Liver (tissue), 9 donors: Measurements from ENCODE around the gene IKZF1. TPM values are rescaled to one million over a fixed set of nuclear protein-coding genes. Genes with fewer than 3 reads are reported as not detected.

Experiments used
- DNase-seq: peaks from one replicate; pipeline ENCODE4 v3.0.0-alpha.2; 2017; ENCODE audit warnings: low spot score
- H3K27ac ChIP-seq, 2 donors: one replicate each; pipeline ENCODE4 v1.7.0; 2013; ENCODE audit warnings: inconsistent platforms in 2 of 2, low read length in 2 of 2, control low read depth in 1 of 2, low read depth in 1 of 2, mild to moderate bottlenecking in 1 of 2
- H3K27me3 ChIP-seq, 4 donors: one replicate each; pipeline versions ENCODE4 v1.6.1 to v1.7.0; 2013; ENCODE audit warnings: low read length in 3 of 4, inconsistent platforms in 1 of 4, mild to moderate bottlenecking in 1 of 4, moderate library complexity in 1 of 4; ENCODE audit not compliant: control insufficient read depth in 4 of 4, insufficient read depth in 4 of 4
- H3K36me3 ChIP-seq, 4 donors: one replicate each; pipeline versions ENCODE4 v1.6.1 to v1.7.0; 2013; ENCODE audit warnings: low read length in 3 of 4, mild to moderate bottlenecking in 3 of 4, low read depth in 1 of 4, moderate library complexity in 1 of 4; ENCODE audit not compliant: control insufficient read depth in 4 of 4, insufficient read depth in 3 of 4
- H3K4me1 ChIP-seq, 4 donors: one replicate each; pipeline versions ENCODE4 v1.6.1 to v1.7.0; 2013; ENCODE audit warnings: low read length in 3 of 4, mild to moderate bottlenecking in 3 of 4, moderate library complexity in 1 of 4; ENCODE audit not compliant: control insufficient read depth in 4 of 4, insufficient read depth in 4 of 4
- H3K4me3 ChIP-seq, 3 donors: one replicate each; pipeline versions ENCODE4 v1.6.1 to v1.7.0; 2013; ENCODE audit warnings: low read length in 3 of 3, control low read depth in 1 of 3, low read depth in 1 of 3, mild to moderate bottlenecking in 1 of 3
- H3K9ac ChIP-seq, 2 donors: one replicate each; pipeline ENCODE4 v1.7.0; 2013; ENCODE audit warnings: low read length in 2 of 2, mild to moderate bottlenecking in 2 of 2, moderate library complexity in 2 of 2, control low read depth in 1 of 2, low read depth in 1 of 2
- H3K9me3 ChIP-seq, 4 donors: one replicate each; pipeline versions ENCODE4 v1.6.1 to v1.7.0; 2013; ENCODE audit warnings: low read length in 3 of 4; ENCODE audit not compliant: control insufficient read depth in 4 of 4
- ATF3 ChIP-seq: IDR thresholded peaks from 2 replicates; pipeline ENCODE4 v1.6.1; 2016; ENCODE audit warnings: antibody characterized with exemption
- CTCF ChIP-seq: fragments of 150-350 bp; IDR thresholded peaks from 2 replicates; pipeline ENCODE4 v1.5.1; 2017; ENCODE audit warnings: improper control_type of control experiment, low read depth, low read length; ENCODE audit not compliant: missing input control
- EGR1 ChIP-seq, 2 donors: IDR thresholded peaks; 2 replicates each; pipeline ENCODE4 v1.6.1; 2016 to 2018; ENCODE audit warnings: antibody characterized with exemption in 2 of 2, low read depth in 2 of 2
- FOXA1 ChIP-seq: IDR thresholded peaks from 2 replicates; pipeline ENCODE4 v1.6.1; 2016; ENCODE audit warnings: antibody characterized with exemption
- FOXA2 ChIP-seq: IDR thresholded peaks from 2 replicates; pipeline ENCODE4 v1.6.1; 2016; ENCODE audit warnings: antibody characterized with exemption
- GABPA ChIP-seq, 2 donors: IDR thresholded peaks in 1 of 2; conservative IDR thresholded peaks in 1 of 2; 2 replicates each; pipeline ENCODE4 v1.6.1; 2016; ENCODE audit warnings: antibody characterized with exemption in 2 of 2, mild to moderate bottlenecking in 1 of 2, moderate library complexity in 1 of 2
- HNF4G ChIP-seq: IDR thresholded peaks from 2 replicates; pipeline ENCODE4 v1.6.1; 2016; ENCODE audit warnings: antibody characterized with exemption
- JUND ChIP-seq, 2 donors: IDR thresholded peaks; 2 replicates each; pipeline ENCODE4 v1.6.1; 2016; ENCODE audit warnings: antibody characterized with exemption in 2 of 2
- NR2F2 ChIP-seq: IDR thresholded peaks from 2 replicates; pipeline ENCODE4 v1.6.1; 2016; ENCODE audit warnings: antibody characterized with exemption
- RAD21 ChIP-seq, 2 donors: IDR thresholded peaks; 2 replicates each; pipeline ENCODE4 v1.6.1; 2016; ENCODE audit warnings: antibody characterized with exemption in 2 of 2, mild to moderate bottlenecking in 2 of 2
- RXRA ChIP-seq, 2 donors: IDR thresholded peaks; 2 replicates each; pipeline ENCODE4 v1.6.1; 2017 to 2018; ENCODE audit warnings: antibody characterized with exemption in 2 of 2, mild to moderate bottlenecking in 1 of 2
- SP1 ChIP-seq: IDR thresholded peaks from 2 replicates; pipeline ENCODE4 v1.6.1; 2018; ENCODE audit warnings: antibody characterized with exemption, mild to moderate bottlenecking
- TAF1 ChIP-seq: conservative IDR thresholded peaks from 2 replicates; pipeline ENCODE4 v1.6.1; 2016; ENCODE audit warnings: antibody characterized with exemption, mild to moderate bottlenecking
- WGBS: extraction: QIAGEN DNeasy Blood & Tissue Kit; methylation state at CpG from one replicate; pipeline ENCODE4 v1.1.7; 2013; 5-methylcytosine and 5-hydroxymethylcytosine counted together
- polyA plus RNA-seq, 2 donors: library from polyadenylated mRNA; stranded (reverse) in 1 of 2; unstranded in 1 of 2; fragments of 200-250 nt in 1 of 2; fragments of >200 nt in 1 of 2; fragmentation: Nextera tagmentation in 1 of 2; extraction: Ambion mirVana in 1 of 2; gene quantifications; one replicate each; pipeline versions ENCODE4 v1.2.1 to v1.2.3, GENCODE V29; 2013 to 2015
- total RNA-seq, 2 donors: library from RNA; depleted of rRNA; stranded (reverse); fragments of >200 nt; gene quantifications; one replicate each; pipeline ENCODE4 v1.2.3, GENCODE V29; 2014
- TF ChIP-seq, protein P1 (sequence below): IDR thresholded peaks from 2 replicates; pipeline ENCODE4 v1.6.1; 2016; ENCODE audit warnings: antibody characterized with exemption
- TF ChIP-seq, protein P2 (sequence below): IDR thresholded peaks from 2 replicates; pipeline ENCODE4 v1.6.1; 2016; ENCODE audit warnings: antibody characterized with exemption
- donor health status: healthy.
- donor health status: healthy.
- donor health status: healthy.
- donor health status: healthy.
- donor health status: healthy.

Gene IKZF1
- total and polyA plus RNA-seq, 4 donors, result 1.6 to 43.5 (median 6.2) TPM

- no peaks in the 10 kb centered on the region for H3K9me3 ChIP-seq
- H3K27me3 ChIP-seq, result peaks cover 2 to 7% (median 5%) of the 10 kb centered on the region in 4 donors
- no peak overlapping the region for H3K4me3 ChIP-seq
- H3K4me1 ChIP-seq, result peaks cover 3 to 11% (median 8%) of the 10 kb centered on the region in 4 donors
- 55% methylated on average over 4 of the region's 4 CpGs for WGBS
- no peak for TF ChIP-seq JUND (IDR thresholded peaks at IDR 0.05)
- TF ChIP-seq ATF3, result no peak
- TF ChIP-seq, protein P1, sequence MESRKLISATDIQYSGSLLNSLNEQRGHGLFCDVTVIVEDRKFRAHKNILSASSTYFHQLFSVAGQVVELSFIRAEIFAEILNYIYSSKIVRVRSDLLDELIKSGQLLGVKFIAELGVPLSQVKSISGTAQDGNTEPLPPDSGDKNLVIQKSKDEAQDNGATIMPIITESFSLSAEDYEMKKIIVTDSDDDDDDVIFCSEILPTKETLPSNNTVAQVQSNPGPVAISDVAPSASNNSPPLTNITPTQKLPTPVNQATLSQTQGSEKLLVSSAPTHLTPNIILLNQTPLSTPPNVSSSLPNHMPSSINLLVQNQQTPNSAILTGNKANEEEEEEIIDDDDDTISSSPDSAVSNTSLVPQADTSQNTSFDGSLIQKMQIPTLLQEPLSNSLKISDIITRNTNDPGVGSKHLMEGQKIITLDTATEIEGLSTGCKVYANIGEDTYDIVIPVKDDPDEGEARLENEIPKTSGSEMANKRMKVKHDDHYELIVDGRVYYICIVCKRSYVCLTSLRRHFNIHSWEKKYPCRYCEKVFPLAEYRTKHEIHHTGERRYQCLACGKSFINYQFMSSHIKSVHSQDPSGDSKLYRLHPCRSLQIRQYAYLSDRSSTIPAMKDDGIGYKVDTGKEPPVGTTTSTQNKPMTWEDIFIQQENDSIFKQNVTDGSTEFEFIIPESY, result no peak
- TF ChIP-seq RAD21 (IDR thresholded peaks at IDR 0.05), result no peak
- TF ChIP-seq HNF4G, result no peak
- TF ChIP-seq GABPA (IDR thresholded peaks at IDR 0.05 in 1 of 2, conservative IDR thresholded peaks at IDR 0.05 in 1 of 2), result no peak
- TF ChIP-seq FOXA2, result no peak
- no peak for TF ChIP-seq RXRA (IDR thresholded peaks at IDR 0.05)
- no peak for TF ChIP-seq SP1
- TF ChIP-seq, protein P2, sequence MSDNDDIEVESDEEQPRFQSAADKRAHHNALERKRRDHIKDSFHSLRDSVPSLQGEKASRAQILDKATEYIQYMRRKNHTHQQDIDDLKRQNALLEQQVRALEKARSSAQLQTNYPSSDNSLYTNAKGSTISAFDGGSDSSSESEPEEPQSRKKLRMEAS, result no peak
- no peak overlapping the region for H3K9ac ChIP-seq
- H3K36me3 ChIP-seq, result no peaks in the 10 kb centered on the region
- no peak overlapping the region for H3K27ac ChIP-seq
- DNase-seq, result no peak
Measured at GRCh38 chr7:50300336-50300735, 4.2 kb upstream of the IKZF1 start.

DNA sequence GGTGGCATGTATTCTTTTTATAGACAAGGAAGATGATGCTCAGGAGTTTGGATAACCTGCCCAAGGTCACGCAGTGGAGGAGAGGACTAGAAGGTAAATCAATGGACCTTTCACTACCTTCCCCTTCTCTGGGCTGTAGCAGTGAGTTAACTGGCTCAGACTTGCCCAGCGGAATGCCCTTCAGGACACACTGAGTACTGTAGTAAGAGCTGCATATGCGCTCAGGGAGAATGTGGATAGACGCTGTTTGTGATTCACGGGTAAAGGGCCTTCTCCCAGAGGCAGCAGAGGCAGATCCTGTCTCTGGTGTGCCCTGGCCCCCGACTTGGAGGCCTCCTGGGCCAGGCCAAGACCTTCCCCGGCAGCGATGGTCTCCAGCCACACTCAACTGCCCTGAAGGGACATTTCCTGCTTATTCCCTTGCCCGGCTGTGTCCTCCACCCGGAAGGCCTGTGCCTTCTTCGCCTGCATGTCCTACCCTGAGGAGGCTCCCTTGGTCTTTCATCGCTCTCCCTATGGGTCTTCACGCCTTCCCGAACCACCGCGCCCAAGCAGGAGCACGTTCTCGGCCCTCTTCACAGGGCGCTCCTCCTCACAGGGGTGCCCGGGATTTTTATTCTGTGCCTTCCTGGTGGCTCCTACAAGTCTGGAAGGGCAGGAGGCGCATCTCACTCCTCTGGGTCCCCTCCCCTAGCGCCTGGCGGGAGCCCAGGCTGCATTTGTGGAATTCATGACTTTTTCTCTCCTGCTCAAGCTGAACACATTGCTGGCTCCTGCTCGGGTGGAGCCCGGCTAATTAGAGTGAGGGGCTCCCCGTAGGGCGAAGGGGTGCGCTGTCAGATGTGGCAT is 1.8 kb upstream of the IKZF1 start:
- peaks cover 3 to 11% (median 8%) of the 10 kb centered on the region in 4 donors for H3K4me1 ChIP-seq
- DNase-seq, result no peak
- no peaks in the 10 kb centered on the region for H3K36me3 ChIP-seq
- H3K9ac ChIP-seq, result no peak overlapping the region
- TF ChIP-seq JUND (IDR thresholded peaks at IDR 0.05) (no peak), FOXA1 (no peak), NR2F2 (no peak), FOXA2 (no peak), RXRA (IDR thresholded peaks at IDR 0.05) (no peak)
- TF ChIP-seq, protein P2, result no peak
- peaks cover 2 to 11% (median 8%) of the 10 kb centered on the region in 4 donors for H3K27me3 ChIP-seq
- H3K4me3 ChIP-seq, result no peak overlapping the region
- WGBS, result 81% methylated on average over 28 of the region's 28 CpGs
- no peaks in the 10 kb centered on the region for H3K9me3 ChIP-seq
- no peak overlapping the region for H3K27ac ChIP-seq

DNA sequence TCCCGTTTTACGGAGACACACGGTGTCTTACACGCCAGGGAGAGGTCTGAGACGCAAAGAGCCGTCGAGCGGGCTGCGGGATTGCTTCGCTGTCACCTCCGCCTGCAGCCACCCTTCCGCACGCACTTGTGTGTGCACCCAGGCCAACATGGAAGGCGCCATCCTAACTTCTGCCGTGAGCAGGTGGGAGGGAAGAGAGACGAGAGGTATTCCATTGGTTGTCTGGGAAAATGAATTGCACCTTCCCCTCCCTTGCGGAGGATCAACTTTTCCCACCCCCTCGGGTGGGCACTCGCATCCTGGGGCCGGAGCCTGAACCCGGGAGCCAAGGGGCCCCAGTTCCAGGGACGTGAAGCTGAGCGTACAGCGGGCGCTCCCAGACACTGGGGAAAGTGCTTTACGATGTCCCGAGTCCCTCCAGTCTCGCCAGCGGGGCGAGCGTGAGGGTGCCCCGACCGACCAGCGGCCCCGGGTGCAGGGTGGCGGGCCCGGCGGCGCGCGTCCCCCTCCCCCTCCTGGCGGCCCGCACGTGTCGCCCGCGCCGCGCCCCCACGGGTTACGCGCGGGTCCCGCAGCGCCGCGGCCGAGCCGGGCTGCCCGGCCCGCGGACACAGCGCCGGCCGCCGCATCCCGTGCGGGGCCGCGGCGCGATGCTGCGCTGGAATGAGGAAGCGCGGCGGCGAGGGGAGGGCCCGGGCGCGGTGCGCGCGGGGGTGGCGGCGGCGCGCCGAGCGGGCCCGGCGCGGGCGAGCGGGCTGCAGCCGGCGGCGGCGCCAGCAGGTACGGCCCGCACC is 984 bp upstream of the IKZF1 start:
- Histone ChIP-seq H3K27me3 (peaks cover 2 to 11% (median 8%) of the 10 kb centered on the region in 4 donors), H3K36me3 (no peaks in the 10 kb centered on the region), H3K9ac (no peak overlapping the region), H3K4me1 (peaks cover 3 to 11% (median 8%) of the 10 kb centered on the region in 4 donors), H3K9me3 (no peaks in the 10 kb centered on the region), H3K4me3 (peak overlapping the region in 2 of 3 donors; percentile 42 to 64), H3K27ac (no peak overlapping the region)
- TF ChIP-seq FOXA2 (no peak), ATF3 (no peak), FOXA1 (no peak), SP1 (no peak), CTCF (no peak), EGR1 (IDR thresholded peaks at IDR 0.05; ENCODE audit: low read depth in 2 of 2) (no peak), TAF1 (no peak), RAD21 (IDR thresholded peaks at IDR 0.05) (no peak), JUND (IDR thresholded peaks at IDR 0.05) (no peak), RXRA (IDR thresholded peaks at IDR 0.05) (no peak)
- TF ChIP-seq, protein P2, result no peak
- DNase-seq, result no peak
- WGBS, result 9% methylated on average over 100 of the region's 100 CpGs
